Prostate gland (tissue), 2 donors: Measurements from ENCODE around the gene TNFRSF6B. TPM values are rescaled to one million over a fixed set of nuclear protein-coding genes. Genes with fewer than 3 reads are reported as not detected.

Source experiments
- DNase-seq: peaks from one replicate; pipeline ENCODE4 v3.0.0-alpha.2; 2019; ENCODE audit warnings: low spot score
- H3K27ac ChIP-seq, 2 donors: fragments of 200-600 bp; sonication (generic); 2 replicates each; pipeline ENCODE4 v1.5.1; 2017 to 2019
- H3K27me3 ChIP-seq: fragments of 200-600 bp; sonication (generic); replicated peaks from 2 replicates; pipeline ENCODE4 v1.5.1; 2019; ENCODE audit not compliant: insufficient read depth
- H3K36me3 ChIP-seq, 2 donors: fragments of 200-600 bp; sonication (generic); 1 replicate in 1 of 2; 2 replicates in 1 of 2; pipeline versions ENCODE4 v1.5.1 to v1.8.1; 2017 to 2019
- H3K4me1 ChIP-seq: fragments of 200-600 bp; sonication (generic); replicated peaks from 2 replicates; pipeline ENCODE4 v1.5.1; 2019
- H3K4me3 ChIP-seq, 2 donors: fragments of 200-600 bp; sonication (generic); 2 replicates each; pipeline ENCODE4 v1.5.1; 2017 to 2019
- H3K9me3 ChIP-seq: fragments of 200-600 bp; sonication (generic); 2 replicates; pipeline ENCODE4 v1.5.1; 2017
- POLR2A ChIP-seq: fragments of 450-650 bp; IDR thresholded peaks from one replicate; pipeline ENCODE4 v1.6.1; 2016; ENCODE audit warnings: antibody characterized with exemption, mild to moderate bottlenecking
- POLR2AphosphoS5 ChIP-seq: sonication (generic); formaldehyde crosslinking; IDR thresholded peaks from one replicate; pipeline ENCODE4 v1.6.1; 2017; ENCODE audit warnings: antibody characterized with exemption
- WGBS: methylation state at CpG from one replicate; pipeline ENCODE4 v1.1.5; 2018; 5-methylcytosine and 5-hydroxymethylcytosine counted together
- intact Hi-C: fragments of 100-400 bp; cut with DNase I; formaldehyde crosslinking; loops from one replicate; pipeline ENCODE4 v1.14.2; 2022
- total RNA-seq, 2 donors: library from RNA; depleted of rRNA; stranded (reverse); fragments of >200 nt; gene quantifications; one replicate each; pipeline ENCODE4 v1.1.0, GENCODE V29; 2016
- TF ChIP-seq, protein P1 (sequence below), 4 experiments: fragments of 200-600 bp in 2 of 4; fragments of 450-650 bp in 2 of 4; sonication (generic) in 2 of 4; IDR thresholded peaks; 1 replicate in 3 of 4; 2 replicates in 1 of 4; pipeline ENCODE4 v1.5.1; 2016 to 2019; ENCODE audit warnings: antibody characterized with exemption in 4 of 4, mild to moderate bottlenecking in 2 of 4, moderate library complexity in 2 of 4

Gene TNFRSF6B
- total RNA-seq, 2 donors from 2014 or later: 6.7 to 12.2 TPM

- Histone ChIP-seq H3K4me3 (no peak overlapping the region), H3K9me3 (no peaks in the 10 kb centered on the region), H3K27me3 (no peaks in the 10 kb centered on the region), H3K36me3 (no peaks in the 10 kb centered on the region), H3K4me1 (no peaks in the 10 kb centered on the region), H3K27ac (peak overlapping the region in 1 of 2 donors; percentile 36)
- WGBS: 82% methylated on average over 24 of the region's 24 CpGs
- TF ChIP-seq POLR2AphosphoS5 (no peak), POLR2A (no peak)
- TF ChIP-seq, protein P1, sequence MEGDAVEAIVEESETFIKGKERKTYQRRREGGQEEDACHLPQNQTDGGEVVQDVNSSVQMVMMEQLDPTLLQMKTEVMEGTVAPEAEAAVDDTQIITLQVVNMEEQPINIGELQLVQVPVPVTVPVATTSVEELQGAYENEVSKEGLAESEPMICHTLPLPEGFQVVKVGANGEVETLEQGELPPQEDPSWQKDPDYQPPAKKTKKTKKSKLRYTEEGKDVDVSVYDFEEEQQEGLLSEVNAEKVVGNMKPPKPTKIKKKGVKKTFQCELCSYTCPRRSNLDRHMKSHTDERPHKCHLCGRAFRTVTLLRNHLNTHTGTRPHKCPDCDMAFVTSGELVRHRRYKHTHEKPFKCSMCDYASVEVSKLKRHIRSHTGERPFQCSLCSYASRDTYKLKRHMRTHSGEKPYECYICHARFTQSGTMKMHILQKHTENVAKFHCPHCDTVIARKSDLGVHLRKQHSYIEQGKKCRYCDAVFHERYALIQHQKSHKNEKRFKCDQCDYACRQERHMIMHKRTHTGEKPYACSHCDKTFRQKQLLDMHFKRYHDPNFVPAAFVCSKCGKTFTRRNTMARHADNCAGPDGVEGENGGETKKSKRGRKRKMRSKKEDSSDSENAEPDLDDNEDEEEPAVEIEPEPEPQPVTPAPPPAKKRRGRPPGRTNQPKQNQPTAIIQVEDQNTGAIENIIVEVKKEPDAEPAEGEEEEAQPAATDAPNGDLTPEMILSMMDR (IDR thresholded peaks at IDR 0.05): no peak
- DNase-seq: no peak
- intact Hi-C loops: no loop called here
Observed at GRCh38 chr20:63686094-63686491, 10.4 kb upstream of the TNFRSF6B start.

DNA sequence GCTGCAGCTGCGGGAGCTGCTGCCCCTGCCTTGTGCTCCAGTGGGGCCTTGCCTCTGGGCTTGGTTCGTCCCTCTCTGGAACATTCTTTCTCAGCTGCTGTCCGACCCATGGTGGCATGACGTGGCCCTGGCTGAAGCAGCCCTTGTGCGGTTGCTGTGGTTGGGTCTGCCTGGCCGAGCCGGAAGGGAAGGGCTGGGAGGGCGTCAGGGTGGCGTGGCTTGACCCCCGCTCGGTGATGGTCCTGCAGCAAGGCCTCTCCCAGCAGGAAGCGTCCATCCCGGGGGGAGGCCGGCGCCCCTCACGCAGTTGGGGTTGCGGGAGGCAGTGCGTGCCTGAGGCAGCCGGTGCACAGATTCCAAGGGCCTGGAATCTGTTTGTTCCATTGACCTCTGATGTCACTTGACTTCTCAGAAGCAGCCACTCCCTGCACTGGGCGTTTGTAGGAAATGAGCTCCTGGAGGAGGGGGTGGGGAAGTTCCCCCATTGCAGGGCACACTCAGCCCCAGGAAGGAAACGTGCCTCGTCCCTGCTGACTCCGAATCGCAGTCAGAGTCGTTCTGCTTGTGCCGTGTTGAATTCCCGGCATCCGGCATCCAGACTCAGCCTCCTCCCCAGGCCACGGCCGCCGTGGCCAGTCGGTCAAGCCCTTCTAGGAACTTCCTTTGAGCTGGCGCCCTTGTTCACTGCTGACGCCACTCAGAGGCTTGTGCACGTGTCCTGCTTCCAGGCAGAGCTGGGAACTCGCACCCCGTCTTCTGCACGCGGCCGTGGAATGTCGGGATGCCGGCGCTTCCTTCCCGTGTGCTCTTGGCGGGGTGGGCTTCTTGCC is 9.7 kb upstream of the TNFRSF6B start:
- TF ChIP-seq POLR2A (no peak), POLR2AphosphoS5 (peak; percentile 23)
- H3K36me3 ChIP-seq: no peaks in the 10 kb centered on the region
- no peaks in the 10 kb centered on the region for H3K9me3 ChIP-seq
- WGBS: 58% methylated on average over 45 of the region's 45 CpGs
- peak overlapping the region in 1 of 2 donors; percentile 48 for H3K27ac ChIP-seq
- H3K4me1 ChIP-seq: no peaks in the 10 kb centered on the region
- intact Hi-C loops: no loop called here
- no peak overlapping the region for H3K4me3 ChIP-seq
- DNase-seq: no peak
- no peaks in the 10 kb centered on the region for H3K27me3 ChIP-seq

DNA sequence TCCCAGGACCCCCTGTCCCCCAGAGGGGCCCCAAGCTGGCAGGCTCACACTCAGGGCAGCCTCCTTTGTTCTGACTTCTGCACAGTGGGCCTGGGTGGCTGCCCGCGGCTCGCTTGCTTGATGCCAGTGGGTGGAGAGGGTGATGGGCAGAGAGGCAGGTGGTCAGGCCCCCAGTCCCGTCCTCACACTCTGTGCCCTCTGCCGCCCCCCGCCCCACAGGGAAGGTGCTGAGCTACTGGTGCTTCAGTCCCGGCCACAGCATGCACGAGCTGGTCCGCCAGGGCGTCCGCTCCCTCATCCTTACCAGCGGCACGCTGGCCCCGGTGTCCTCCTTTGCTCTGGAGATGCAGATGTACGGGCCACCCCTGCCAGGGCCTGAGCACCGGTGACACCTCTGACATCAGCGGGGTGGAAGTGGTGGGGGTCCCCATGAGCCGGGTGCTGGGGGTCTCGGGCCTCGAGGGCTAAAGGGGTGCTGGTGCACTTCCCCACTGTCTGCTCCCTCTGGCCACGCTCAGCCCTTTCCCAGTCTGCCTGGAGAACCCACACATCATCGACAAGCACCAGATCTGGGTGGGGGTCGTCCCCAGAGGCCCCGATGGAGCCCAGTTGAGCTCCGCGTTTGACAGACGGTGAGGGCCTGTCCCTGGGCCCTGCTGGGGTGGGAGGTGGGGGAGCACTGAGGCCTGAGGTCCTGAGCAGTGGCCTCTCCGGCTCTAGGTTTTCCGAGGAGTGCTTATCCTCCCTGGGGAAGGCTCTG is 8.9 kb upstream of the TNFRSF6B start:
- Histone ChIP-seq H3K9me3 (no peaks in the 10 kb centered on the region), H3K4me1 (no peaks in the 10 kb centered on the region), H3K36me3 (no peaks in the 10 kb centered on the region), H3K4me3 (no peak overlapping the region), H3K27ac (peak overlapping the region in 1 of 2 donors; percentile 48), H3K27me3 (no peaks in the 10 kb centered on the region)
- TF ChIP-seq POLR2A (no peak), POLR2AphosphoS5 (no peak)
- TF ChIP-seq, protein P1 (IDR thresholded peaks at IDR 0.05): no peak
- intact Hi-C loops: no loop called here
- WGBS: 87% methylated on average over 29 of the region's 29 CpGs
- DNase-seq: no peak

DNA sequence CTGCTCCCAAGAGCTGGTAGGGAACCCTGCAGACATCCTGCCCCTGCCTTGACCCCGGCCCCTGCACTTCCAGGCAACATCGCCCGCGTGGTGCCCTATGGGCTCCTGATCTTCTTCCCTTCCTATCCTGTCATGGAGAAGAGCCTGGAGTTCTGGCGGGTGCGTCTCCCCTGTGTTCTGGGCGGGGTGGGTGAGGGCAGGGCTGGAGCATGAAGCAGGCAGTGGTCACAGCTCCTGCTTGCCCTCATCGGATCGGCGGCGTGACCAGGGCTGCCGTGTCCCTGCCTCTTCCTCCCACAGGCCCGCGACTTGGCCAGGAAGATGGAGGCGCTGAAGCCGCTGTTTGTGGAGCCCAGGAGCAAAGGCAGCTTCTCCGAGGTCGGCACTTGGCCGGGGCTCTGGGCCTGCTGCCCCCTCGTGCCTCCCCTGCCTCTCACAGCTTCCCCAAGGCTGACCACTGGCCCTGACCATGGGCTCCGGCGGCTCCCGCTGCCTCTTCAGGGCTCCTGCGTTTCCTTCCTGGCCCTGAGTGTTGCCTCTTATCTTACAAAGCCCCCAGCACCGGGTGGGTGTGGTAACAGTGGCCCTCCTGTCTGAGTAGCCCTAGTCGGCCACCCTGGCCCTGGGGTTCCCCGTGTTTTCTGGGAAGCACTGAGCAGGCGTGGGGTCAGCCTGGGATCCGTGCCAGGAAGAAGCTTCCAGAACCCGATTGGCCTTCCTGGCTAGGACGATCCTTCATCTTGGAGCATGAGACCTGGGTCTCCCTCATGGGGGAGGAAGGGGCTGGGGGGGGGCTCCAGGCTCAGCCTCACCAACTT is 8.0 kb upstream of the TNFRSF6B start:
- H3K4me3 ChIP-seq: no peak overlapping the region
- H3K9me3 ChIP-seq: no peaks in the 10 kb centered on the region
- intact Hi-C loops: no loop called here
- 81% methylated on average over 29 of the region's 31 CpGs for WGBS
- H3K4me1 ChIP-seq: no peaks in the 10 kb centered on the region
- no peaks in the 10 kb centered on the region for H3K27me3 ChIP-seq
- DNase-seq: no peak
- H3K36me3 ChIP-seq: no peaks in the 10 kb centered on the region
- TF ChIP-seq, protein P1 (IDR thresholded peaks at IDR 0.05): no peak
- peak overlapping the region in 1 of 2 donors; percentile 48 for H3K27ac ChIP-seq
